GM18517 (cell line): ENCODE results near the gene CCDC197.

ENCODE experiments used
- ATAC-seq: cut with Tn5 transposase; IDR thresholded peaks from one replicate; pipeline ENCODE4 v1.9.1; 2021; ENCODE audit warnings: mild to moderate bottlenecking, moderate library complexity; ENCODE audit not compliant: unreplicated experiment

Gene CCDC197

DNA sequence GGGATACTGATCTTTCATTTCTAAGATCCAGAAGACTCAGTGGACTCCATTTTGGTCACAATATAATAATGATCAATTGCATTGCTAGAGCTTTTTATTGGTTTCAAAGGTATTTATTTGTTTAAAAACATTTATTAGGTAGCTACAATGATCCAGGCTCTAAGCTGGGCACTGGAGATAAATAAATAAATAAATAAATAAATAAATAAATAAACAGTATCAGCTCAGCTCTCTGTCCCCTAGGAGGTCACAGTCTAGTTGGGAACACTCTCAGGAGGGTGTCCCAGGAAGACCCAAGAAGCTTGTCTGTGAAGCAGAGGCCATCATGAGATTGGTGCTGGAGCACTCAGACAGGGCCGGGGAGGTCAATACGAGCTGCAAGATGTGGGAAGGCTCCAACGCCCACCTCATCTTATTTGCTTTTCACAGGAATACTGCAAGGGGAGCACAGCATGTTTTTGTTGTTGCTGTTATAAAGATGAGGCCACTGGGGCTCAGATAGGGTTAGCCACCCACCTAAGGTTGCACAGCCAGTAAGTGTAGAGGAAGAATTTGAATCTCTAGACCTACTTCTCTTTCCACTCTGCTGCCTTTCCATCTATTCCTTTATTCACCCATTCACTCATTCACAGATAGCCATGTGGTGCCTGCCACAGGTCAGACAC lies 36.2 kb upstream of the CCDC197 start:
- ATAC-seq: no peak

DNA sequence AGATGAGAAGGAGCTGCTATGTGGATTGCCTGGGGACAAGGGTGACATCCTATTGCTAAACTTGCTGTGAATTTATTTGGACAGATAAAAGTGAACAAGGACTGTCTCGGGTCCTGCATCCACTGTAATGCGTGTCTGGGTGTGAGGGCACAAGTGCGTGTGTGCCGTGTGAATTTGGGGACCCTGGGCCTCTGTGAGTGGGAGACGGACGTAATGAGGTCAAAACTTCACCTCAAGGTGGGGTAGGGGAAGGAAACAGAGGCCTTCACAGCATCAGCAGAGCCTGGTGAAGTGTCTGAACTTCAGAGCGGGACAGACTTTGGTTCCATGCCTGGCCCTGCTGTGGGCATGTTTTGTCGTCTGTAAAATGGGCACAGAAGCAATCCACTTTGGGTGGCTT lies 35.5 kb upstream of the CCDC197 start:
- no peak for ATAC-seq

DNA sequence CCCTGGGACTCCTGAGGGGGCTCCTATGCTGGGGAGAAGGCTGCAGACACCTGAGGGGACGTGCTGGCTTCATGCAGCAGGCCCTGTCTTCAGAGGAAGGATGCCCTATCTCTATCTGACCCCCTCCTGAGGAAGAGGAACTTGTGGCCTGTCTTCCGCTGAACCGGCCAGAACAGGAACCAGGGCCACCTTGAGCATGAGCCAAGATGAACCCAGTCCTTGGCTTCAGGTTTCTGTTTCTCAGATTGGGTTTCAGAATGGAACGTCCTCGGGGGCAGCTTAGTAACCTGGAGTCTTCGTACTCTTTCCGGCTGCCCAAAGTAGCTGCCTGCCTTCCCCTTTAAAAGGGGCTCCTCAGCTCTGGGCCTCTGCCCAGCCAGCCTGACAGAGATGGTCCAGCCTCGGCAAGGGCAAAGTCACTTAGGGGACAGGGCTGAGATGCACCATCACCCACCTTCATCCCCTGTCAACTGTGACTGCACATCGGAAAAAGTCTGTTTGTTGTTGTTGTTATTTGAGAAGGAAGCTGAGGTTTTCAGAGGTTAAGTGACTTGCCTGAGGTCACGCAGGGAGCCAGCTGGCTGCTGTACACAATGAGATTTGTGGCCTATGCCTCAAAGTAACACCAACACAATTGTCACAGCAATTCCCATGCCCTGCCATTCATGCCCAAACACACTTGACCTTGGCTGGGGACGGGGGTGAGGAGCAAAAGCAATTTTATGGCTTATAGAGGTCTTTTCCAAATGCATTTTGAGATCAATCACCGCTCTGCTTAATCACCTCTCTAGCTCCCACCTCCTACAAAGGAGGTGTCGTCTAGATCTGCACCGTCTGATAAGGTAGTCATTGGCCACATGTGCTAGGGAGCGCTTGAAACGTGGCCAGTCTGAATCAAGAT lies 34.1 kb upstream of the CCDC197 start:
- peak; percentile 50 for ATAC-seq

DNA sequence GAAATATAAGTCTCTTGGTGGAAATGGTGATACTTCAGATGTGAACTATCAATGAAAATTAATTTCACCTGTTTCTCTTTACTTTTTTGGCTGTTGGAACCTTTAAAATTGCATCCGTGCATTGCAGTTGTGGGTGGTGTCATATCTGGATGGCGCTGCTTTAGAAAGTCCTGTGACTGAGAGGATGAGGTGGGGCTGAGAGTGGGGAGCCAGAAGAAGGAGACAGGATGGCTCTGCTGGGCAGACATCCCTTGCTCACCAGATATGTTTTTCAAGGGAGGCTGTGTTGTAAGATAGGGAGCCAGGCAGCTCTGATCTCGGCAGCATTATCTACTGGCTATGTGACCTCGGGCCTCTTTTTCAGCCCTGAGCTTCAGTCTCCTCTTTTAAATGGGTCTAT lies 33.4 kb upstream of the CCDC197 start:
- no peak for ATAC-seq

DNA sequence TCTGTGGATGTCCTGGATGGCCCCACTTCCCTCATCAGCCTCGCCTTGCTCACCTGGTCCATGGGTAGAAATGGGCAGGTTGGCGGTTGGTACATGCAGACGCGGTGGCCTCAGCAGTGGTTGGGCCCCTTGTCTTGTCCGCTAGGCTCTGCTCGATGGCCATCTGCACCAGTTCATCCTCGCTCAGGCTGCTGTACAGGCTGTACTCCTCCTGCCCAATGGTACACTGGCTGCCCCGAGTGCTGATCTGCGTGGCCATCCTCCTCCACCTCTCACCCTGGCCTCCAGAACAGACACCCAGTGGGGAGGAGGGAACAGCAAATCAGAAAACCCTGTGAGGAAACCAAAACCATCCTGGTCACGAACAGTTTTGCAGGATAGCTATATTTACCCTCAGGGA lies 32.8 kb upstream of the CCDC197 start:
- ATAC-seq: no peak

DNA sequence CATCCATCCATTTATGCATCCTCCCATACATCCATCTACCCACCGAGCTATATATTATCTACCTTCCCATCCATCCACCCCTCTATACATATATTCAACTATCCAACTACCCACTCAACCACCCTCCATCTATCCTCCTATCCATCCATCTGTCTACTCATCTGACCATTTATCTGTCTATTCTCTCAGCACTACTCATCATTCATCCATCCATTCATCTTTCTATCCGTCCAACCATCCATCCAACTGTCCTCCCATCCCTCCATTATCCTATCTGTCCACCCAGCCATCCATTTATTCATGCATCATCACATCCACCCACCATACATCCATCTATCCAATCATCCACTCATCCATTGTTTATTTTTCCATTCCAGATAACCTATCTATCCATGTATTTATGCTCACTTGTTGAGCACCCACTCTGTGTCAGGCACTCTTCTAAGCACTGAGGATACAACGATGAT lies 32.2 kb upstream of the CCDC197 start:
- no peak for ATAC-seq

DNA sequence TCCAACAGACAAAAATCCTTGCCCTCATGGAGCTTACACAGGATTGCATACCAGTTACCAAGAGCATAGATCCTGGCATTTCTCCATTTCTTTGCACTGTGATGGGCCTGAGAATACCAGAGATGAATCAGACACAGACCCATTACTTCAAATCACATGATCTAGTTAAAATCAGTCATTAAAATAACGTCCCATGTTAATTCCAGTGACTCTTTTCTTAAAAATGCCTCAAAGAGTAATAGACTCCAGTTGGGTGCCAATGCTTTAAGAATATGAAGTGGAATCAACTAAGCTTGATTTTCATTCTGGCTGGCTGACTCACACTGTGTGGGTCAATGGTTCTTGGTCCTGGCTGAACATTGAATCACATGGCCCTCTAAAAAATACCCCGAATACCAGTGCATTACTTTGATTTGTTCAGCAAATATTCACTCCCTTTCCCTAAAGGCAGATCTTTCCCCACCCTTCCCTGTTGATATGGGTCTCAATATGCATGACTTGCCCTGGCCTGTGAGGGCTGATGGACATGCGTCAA lies 31.7 kb upstream of the CCDC197 start:
- no peak for ATAC-seq

DNA sequence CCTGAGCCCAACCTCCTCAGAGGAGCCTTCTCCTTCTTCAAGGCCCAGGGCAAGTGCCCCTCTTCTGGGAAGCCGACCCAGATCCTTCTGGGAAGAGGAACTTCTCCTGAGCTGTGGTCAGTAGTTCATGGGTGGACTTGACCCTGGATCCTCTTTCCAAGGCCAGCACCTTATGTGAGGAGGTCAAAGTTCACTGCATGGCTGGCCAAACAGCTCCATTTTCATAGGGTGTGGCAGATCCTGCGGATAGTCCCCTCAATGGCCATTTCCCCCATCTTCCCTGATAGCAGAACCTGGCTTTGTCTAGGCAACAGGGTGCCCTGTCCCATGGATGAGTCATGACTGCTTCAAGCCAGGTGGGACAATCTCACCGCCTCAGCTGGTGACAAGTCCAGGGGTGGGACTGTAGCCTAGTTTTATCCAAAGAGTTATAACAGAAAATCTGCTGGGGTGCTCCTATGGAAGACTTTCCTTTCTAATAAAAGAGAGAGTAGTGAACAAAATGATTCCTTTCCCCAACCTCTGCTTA lies 31.1 kb upstream of the CCDC197 start:
- ATAC-seq: no peak

DNA sequence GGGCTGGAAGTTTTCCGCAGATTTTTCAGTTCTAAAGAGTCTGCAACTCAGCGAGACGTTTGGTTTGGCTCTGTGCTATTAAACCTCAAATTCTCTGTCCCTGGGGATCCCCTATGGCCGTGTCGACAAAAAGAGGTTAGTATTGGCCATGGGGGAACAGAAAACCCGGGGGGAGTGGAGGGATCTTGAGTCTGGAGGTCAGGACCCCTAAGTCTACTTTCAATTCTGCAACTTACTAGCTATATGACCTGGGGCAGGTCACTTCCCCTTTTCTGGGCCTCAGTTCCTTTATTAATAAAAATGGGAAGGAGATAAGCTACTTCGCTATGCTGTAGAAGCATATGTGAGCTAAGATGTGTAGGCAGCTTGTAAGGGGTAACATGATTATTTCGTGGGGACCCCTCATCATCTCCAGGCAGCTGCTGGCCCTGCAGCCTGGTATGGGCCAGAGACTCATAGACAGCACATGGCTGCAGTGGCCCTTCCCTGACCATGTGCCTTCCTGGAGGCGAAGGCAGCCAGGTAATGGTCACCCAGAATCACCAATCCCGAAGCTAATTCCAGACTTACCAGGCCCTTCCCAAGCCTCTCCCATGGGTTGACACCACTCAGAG lies 29.4 kb upstream of the CCDC197 start:
- ATAC-seq: peak; percentile 41

DNA sequence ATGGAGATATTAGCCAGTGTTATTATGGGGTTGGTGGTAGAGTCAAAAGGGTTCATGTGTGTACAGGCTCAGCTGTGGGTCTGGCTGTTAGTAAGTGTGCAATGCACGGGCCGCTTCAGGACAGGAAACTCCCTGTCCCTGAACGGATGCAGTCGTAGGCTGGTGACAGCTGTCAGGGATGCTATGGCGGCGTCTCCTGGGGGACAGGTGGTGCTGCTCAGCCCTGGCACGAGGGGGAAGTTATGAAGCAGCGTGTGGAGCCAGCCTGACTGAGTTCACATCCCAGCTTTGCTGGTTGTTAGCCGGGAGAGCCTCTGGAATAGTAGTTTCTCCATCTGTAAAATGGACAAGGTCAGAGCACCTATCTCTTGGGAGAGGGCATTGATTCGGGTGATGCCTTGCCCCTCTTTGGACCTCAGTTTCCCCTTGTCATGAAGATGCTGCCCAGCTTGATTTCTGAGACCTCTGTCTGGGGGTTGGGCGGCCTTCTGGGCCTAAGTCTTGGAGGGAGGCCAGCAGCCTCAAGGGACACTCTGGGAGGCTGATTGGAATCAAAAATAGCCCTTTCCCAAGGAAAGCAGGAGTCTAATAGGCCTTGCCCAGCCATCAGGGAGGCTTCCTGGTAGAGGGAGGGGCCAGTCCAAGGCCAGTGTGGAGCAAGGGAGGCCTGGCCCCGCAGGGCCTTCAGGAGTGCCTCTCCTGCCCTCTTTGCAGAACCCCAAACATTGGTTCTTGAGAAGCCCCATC lies 27.8 kb upstream of the CCDC197 start:
- no peak for ATAC-seq

DNA sequence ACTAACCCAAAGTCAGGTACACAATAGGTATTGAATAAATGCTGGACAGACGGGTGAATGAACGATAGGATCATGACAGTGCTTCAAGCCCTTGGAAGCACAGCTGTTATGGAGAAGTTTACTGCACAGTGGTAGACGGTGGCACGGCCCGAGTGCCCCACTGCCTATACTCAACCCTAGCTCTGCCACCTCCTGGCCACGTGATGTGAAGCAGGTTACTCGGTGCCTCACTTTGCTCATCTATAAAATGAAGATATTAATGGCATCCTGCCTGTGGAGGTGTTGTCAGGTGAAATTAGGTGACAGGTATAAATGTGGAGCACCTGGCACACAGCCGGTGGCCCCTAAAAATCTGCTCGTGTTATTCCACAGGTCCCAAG lies 26.5 kb upstream of the CCDC197 start:
- ATAC-seq: peak; percentile 26

DNA sequence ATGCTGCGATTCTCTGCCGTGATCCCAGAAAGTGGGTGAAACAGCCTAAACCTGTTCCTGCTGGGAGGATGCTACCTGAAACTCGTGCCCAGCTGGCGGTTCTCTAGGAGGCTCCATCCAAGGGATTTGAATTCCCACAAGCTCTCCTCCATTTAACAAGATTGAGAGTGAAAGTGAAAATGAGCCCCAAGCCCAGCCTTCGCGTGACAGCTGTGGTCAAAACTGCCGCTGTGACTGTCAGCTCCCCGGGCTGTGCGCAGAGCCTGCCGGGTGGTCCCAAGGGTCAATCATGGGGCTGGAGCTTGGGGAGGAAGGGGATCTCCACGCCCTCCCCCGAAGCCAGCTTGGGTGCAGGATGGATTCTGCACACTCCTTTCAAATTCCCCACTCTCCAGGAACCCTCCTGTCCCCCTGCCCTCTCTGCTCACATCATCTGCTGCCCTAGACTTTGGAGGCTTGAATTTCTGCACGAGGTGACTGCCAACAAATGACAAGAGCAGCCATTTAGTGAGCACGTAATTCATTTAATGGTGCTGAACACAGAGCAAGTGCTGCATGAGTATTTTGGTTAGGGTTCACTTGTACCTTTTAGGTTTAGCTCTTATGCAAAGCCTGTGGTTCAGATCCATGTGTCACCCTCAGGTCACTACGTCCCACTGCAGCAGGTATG lies 26.0 kb upstream of the CCDC197 start:
- peak; percentile 28 for ATAC-seq

DNA sequence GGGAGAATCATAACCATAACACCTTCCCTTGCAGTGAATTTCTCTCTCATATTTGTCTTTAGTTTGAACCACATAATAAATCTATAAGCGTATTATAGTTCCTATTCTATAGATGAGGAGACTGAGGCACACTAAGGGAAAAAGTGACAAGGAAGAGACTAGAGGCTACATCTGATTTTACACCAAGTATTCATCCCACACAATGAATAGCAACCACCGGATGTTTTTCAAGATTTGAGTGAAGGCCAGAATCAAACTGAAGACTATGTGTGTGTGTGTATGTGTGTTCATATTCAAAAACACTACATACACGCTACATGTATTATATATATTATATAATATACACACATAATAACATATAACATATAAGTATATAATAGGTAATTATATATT lies 25.5 kb upstream of the CCDC197 start:
- no peak for ATAC-seq

DNA sequence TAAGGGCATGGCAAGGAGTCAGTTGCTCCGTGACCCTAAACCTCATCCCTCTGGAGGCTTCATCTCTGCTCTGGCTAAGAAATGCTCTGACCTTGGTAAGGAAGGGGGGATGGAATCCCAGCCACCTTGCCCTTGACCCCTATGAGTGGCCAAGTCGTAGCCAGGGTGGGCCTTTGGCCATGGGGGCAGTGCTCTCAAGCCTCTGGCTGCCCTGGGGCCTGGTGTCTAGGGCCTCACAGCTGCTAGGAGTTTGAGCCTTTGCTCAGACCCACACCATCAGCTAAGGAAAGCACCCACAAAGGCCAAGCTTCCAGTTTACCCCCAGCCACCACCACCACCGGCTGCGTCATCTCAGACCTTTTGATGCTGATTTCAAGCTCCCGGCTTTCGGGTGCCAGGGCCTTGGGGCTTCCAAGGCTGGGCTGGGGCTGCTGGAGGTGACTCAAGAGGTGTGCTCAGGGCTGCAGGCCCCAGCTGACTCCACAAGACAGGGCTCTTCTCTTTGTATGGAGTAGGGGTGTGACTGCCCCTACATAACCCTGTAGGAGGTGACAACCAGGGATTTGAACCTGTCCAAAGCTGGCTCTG lies 24.4 kb upstream of the CCDC197 start:
- ATAC-seq: no peak

DNA sequence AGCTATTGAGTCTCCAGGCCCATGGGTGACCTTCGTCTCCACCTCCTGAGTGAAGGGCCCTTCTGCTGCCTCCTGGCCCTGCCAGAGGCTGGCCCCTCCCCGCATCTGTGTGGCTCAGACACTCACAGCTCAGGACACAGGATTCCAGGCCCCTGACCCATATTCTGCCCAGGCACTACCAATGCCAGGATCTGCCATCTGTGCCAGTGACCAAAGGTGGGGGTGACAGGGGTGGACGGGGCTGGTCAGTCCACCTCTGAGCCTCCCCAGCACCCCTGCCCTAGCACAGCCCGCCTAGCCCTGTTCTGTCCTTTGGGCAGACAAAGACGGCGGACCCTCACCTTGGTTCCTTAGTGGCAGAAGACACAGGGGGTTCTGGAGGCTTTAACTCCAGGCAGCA lies 23.5 kb upstream of the CCDC197 start:
- ATAC-seq: no peak

DNA sequence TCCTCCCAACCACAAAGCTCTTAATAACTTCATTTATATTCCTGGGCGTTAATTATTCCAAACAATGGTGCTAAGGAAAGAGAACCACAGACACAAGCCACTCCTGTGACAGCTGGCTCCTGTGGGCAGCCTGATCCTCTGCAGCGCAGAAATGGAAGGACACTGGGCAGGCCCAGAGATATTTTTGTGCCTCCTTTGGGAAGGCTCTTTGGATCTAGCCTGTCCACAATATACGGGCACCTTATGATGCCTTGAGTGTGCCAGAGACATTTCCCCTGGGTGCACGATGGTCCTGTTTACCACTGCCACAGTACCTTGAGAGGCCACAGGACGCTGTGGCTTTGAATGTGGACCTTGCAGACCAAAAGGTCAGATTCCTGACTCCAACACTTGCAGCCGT lies 22.8 kb upstream of the CCDC197 start:
- ATAC-seq: no peak

DNA sequence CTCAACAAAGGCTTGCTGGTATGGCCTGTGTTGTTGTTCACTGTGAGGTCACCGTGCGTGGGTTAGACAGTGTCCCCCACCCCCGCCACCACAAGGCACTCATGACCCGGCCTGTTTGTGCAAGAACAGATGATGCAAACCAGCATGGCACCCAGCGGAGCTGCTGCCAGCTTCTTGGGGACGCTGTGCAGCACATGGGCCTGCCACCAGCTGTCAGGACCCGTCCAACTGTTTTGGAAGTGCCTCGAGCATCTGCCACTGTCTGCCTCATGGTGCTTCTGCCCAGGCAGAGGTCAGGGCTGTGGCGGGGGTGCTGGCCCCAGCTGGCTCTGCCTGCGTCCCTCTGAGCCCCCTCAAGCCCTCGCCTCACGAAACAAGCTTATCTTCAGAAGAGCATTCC lies 22.3 kb upstream of the CCDC197 start:
- ATAC-seq: no peak

DNA sequence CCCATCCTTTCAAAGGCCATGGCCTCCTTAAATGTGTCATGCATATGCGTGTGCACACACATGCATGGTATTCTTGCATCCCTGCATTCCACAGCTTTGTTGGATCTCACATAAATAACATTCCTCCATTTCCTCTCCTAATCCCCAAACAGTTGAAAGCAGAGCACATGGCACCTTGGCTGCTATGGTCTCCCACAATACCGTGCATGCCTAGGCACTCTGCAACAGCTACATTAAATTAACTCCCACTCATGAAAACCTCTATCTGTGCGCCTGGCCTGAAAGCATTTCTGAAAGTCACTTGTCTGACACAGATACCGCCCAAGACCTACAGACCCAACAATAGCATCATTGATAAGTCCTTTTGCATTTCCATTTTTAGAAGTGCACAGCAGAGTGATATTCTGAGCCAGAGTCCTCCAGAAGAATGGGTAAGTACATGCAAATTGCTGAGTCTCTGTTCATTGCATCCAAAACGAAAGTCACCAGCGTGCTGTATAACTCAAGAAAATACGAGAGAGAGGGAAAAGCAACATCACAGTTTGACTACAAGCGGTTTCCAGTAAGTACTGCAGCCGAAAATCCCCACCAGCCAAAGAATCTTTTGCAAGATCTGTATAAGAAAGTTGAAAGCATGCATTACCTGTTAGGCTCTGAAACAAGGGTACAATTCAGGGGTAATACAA lies 21.2 kb upstream of the CCDC197 start:
- peak; percentile 71 for ATAC-seq

DNA sequence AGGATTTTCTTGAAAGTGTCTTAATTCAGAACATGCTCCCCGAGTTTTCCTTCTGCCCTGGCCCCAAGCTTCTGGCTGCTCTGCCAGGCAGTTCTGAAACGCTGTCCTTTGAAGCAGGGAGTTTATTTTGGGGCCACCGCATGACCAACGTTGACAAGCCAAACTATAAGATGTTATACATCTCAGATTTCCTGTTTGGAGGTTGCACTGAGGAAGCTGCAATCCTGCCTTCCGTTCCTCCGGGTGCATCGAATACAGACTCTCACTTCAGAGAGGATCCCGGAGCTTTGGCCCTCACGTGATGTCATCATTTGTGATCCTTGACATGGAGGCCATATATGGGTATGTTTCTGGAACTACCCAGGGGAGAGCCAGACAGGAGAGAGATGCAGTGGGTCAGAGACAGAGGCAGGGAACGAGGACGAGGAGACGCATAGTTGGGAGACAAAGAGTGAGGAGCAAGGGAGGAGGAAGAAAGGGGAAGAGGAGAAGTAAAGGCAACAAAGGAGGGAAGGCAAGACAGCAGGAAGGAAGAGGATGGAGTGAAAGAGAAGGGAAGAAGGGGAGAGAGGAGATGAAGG lies 20.5 kb upstream of the CCDC197 start, which contains the start of gene ASB2:
Gene ASB2 (minus strand): TSS at position 94 of the 581 bp plus-strand sequence. CDS start 12,031 bp downstream, outside the sequence.
- ATAC-seq: peak; percentile 7
